Measurements from ENCODE around the gene ARFGAP3.

Gene ARFGAP3

DNA sequence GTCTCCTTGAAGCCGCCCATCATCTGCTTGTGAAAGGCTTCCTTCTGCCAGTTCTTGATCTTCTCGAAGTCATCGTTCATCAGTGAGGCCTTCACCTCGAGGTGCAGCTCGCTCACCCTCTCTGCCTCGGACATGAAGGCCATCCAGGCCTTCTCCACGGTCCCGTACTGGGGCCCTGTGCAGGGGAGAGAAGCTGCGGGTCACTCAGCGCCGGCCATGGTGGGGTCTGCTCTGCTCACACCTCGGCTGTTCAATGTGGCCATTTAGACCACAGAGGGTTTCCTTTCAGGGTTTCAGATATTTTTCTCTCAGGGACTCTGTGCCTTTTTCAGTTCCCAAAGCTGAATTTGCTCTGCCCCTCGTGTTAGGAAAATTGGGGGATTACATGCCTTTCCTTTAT, 33.9 kb upstream of the ARFGAP3 start:
- no peak for FAIRE-seq
- DNase-seq (ENCODE audit: insufficient read length, low spot score), result no peak
- TF ChIP-seq POLR2A (IDR thresholded peaks at IDR 0.05; ENCODE audit: low read depth, low read length), result no peak

- no peak for FAIRE-seq
- TF ChIP-seq POLR2A (IDR thresholded peaks at IDR 0.05; ENCODE audit: low read depth, low read length), result no peak
- no peak for DNase-seq (ENCODE audit: insufficient read length, low spot score)
Observed at GRCh38 chr22:42889304-42889703, 32.2 kb upstream of the ARFGAP3 start.

DNA sequence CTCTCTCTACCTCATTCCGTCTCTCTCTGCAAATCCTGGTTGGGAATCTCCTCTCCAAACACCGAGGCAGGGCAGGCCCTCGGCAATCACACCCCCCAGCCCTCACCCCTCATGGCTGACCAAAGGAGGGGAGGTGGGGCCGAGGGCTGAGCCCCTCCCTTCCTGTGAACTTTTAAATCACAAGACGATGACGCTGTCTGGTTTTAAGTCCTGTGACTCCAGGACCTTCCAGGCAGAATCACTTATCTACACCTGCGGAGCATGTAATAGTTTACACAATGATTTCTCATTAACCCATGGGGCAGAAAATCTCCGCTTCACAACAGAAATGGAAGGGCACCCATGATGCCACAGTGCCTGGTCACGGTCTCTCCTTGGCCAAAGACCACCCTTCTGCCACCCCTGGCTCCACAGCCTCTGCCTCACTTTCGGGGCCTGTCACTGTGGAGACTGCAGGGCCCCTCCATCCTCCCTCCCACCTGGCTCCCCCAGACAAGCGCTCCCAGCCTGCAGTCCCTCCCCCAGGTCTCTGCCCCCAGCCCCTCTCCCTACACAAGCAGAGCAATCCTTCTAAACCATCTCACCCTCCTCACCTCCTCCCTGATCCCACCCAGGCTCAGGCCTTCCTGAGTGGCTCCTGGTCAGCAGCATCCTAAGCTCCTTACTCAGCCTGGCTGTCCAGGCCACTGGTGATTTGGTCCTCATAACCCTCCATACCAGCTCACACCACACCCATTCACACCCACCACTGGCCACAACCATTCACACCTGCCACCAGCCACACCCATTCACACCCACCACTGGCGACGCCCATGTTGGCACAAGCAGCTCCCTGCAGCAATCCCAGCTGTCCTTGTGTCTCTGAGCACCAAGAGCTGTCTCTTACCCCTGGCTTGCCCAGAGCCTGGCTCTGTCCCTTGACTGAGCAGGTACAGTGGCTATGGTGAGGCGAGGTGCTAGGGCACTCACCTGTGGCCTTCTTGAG, 30.7 kb upstream of the ARFGAP3 start:
- DNase-seq (ENCODE audit: insufficient read length, low spot score), result no peak
- FAIRE-seq, result no peak
- TF ChIP-seq POLR2A (IDR thresholded peaks at IDR 0.05; ENCODE audit: low read depth, low read length), result no peak

- no peak for TF ChIP-seq POLR2A (IDR thresholded peaks at IDR 0.05; ENCODE audit: low read depth, low read length)
- FAIRE-seq (no peak), DNase-seq (ENCODE audit: insufficient read length, low spot score) (no peak)
Observed at GRCh38 chr22:42887120-42887519, 30.0 kb upstream of the ARFGAP3 start.

- DNase-seq (ENCODE audit: insufficient read length, low spot score) (peak; percentile 27), FAIRE-seq (no peak)
Observed at GRCh38 chr22:42885446-42885845, 28.4 kb upstream of the ARFGAP3 start.

GRCh38 chr22:42884616-42885375, 27.7 kb upstream of the ARFGAP3 start:
- FAIRE-seq, result no peak
- no peak for TF ChIP-seq POLR2A (IDR thresholded peaks at IDR 0.05; ENCODE audit: low read depth, low read length)
- no peak for DNase-seq (ENCODE audit: insufficient read length, low spot score)

More at GRCh38 chr22:42885446-42885845, 28.4 kb upstream of the ARFGAP3 start:
- TF ChIP-seq POLR2A (IDR thresholded peaks at IDR 0.05; ENCODE audit: low read depth, low read length), result no peak

DNA sequence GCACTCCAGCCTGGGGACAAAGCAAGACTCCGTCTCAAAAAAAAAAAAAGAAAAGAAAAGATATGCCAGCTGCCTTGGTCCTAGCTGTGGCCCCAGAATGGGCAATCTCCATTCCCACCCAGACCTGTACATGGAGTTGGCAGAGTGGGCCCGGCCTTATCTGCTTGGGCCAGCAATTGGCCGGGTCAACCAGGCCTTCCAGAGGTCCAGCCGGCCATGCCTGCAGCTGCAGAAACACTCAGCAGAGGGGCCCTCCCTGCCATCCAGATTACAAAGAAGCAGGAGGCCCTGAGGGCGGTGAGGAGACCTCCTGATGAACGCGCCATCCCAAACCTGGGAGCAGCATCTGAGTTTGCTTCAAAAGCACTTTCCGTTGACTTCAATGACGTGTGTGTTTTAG, 26.9 kb upstream of the ARFGAP3 start:
- no peak for TF ChIP-seq POLR2A (IDR thresholded peaks at IDR 0.05; ENCODE audit: low read depth, low read length)
- DNase-seq (ENCODE audit: insufficient read length, low spot score), result no peak
- FAIRE-seq, result no peak

DNA sequence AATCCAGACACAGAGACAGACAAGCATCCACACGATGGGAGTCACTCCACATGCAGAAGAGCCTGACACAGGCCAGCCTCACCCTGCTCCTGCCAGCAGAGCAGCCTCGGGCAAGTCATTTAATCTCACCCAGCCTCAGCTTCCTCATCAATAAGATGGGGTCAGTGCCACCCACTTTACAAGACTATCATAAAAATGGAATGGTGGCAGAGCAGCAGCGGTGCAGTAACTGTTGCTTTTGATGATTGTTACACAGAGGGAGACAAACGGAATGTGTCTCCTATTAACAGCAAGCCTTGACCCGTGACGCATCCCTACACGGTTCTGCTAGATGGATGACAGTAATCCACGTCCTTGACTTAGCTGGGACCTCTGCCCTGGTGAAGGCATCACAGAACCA, 26.0 kb upstream of the ARFGAP3 start:
- no peak for FAIRE-seq
- DNase-seq (ENCODE audit: insufficient read length, low spot score), result no peak
- TF ChIP-seq POLR2A (IDR thresholded peaks at IDR 0.05; ENCODE audit: low read depth, low read length), result no peak

GRCh38 chr22:42881982-42882656, 25.0 kb upstream of the ARFGAP3 start:
- no peak for DNase-seq (ENCODE audit: insufficient read length, low spot score)
- FAIRE-seq, result no peak

GRCh38 chr22:42881298-42881697, 24.2 kb upstream of the ARFGAP3 start:
- DNase-seq (ENCODE audit: insufficient read length, low spot score) (no peak), FAIRE-seq (no peak)
- TF ChIP-seq POLR2A (IDR thresholded peaks at IDR 0.05; ENCODE audit: low read depth, low read length), result no peak

More at GRCh38 chr22:42881982-42882656, 25.0 kb upstream of the ARFGAP3 start:
- TF ChIP-seq POLR2A (IDR thresholded peaks at IDR 0.05; ENCODE audit: low read depth, low read length), result no peak

DNA sequence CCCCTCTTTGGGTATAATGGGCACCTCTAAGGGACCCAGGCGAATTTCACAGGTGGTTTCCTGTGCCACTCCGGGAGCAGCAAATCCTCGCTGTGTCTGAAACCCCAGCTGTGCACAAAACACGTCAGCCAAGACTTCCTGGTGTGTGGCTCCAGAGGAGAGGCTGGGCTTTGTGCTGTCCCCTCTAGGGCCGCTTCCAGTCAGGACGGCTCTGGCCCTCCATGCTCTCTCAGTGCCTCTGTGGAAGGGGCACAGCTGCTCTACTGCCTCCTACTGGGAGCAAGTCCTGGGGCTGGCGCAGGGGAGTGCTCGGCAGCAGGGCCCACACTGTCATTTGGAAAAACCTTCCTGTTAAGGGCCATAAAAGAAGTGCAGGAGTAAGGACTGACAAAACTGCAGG, 23.7 kb upstream of the ARFGAP3 start:
- no peak for FAIRE-seq
- no peak for TF ChIP-seq POLR2A (IDR thresholded peaks at IDR 0.05; ENCODE audit: low read depth, low read length)
- no peak for DNase-seq (ENCODE audit: insufficient read length, low spot score)

DNA sequence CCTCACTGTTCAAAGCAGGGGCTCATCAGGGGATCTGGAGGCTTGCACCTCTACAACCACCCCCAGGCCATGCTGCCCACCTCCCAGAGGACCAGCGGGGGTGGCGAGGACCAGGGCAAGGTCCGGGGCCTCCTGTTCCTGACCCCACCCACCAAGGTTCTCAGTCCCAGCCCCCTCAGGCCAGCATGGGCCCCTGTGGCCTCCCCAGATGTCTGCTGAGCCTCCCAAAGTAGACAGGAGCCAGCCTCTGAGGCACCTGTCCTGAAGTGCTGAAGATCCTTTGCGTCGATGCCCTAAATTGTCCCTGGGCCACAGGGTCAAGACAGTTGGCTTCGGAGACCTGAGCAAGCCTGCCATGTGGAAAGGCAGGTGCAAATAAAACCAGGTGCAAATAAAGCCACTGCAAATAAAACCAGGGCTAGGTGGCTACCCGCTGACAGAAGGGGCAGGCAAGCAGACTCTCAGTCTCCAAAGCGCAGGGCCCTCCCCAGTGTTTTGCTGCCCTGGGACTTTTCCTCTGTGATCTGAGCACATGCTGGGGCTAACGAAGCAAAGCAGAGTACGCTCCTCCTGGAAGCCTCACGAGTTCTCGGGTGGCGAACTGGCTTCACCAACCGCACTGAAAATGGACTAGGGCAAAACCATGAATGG, 22.4 kb upstream of the ARFGAP3 start:
- FAIRE-seq (no peak), DNase-seq (ENCODE audit: insufficient read length, low spot score) (no peak)
- TF ChIP-seq POLR2A (IDR thresholded peaks at IDR 0.05; ENCODE audit: low read depth, low read length), result no peak

DNA sequence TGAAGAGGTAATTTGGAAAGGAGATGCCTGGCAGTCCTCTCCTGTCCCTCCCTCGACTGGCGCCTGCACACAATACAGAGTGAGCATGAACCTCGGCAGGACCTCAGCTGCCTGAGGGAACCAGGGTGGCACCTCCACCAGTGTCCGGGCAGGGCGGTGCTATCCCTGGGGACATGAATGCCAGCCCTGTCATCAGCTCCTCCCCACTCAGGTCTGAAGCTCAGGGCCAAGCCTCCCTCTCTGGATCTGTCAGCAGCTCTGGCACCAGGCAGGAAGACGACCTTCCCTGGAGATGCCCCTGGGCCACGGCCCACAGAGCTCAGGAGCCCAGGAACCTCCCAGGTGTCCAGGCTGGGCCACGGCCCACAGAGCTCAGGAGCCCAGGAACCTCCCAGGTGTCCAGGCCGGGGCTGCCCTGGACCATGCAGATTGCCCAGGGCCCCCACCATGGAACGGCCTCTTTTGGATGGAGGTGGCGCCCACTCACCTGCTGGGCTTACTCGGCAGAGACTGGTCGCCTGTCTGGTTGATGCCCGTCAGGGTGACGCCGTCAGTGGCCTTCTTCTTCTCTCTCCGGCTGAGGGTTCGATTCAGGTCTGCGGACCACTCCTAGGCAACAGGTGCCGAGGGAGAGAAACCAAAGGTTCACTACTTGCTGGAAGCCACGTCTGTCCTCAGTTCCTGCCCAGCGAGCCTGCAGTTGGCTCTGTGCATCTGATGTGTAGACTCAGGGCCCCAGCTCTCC, 21.7 kb upstream of the ARFGAP3 start:
- TF ChIP-seq POLR2A (IDR thresholded peaks at IDR 0.05; ENCODE audit: low read depth, low read length), result no peak
- no peak for FAIRE-seq
- no peak for DNase-seq (ENCODE audit: insufficient read length, low spot score)

Data from H54 (cell line).